GM12878 (cell line): ENCODE data around the gene TMC2. TPM values are rescaled to one million over a fixed set of nuclear protein-coding genes. Genes with fewer than 3 reads are reported as not detected.

Experiments used
- ATAC-seq: fragments of 200-7000 bp; cut with Tn5 transposase; 3 replicates; pipeline ENCODE4 v1.9.1; 2020; ENCODE audit warnings: mild to moderate bottlenecking, moderate library complexity
- BruUV-seq: library from RNA; stranded (reverse); fragments of 400-500 nt; replicated peaks from 2 replicates; lab custom pipeline; 2021; lab: Mats Ljungman, UMichigan
- CTCF ChIA-PET: fragments of 300-600 bp; sonication (Branson Sonifier 250); formaldehyde crosslinking; extraction: SDS; loops from one replicate; lab custom pipeline; 2021; ENCODE audit warnings: inconsistent platforms; lab: Yijun Ruan, JAX
- POLR2A ChIA-PET: fragments of 350-600 bp; formaldehyde crosslinking; extraction: SDS; loops from one replicate; lab custom pipeline; 2021; ENCODE audit warnings: inconsistent platforms; lab: Charles Lee
- RAD21 ChIA-PET: fragments of 300-600 bp; sonication (Branson Sonifier 250); formaldehyde crosslinking; loops from one replicate; lab custom pipeline; 2023; ENCODE audit warnings: antibody characterized with exemption; ENCODE audit not compliant: unreplicated experiment; lab: Charles Lee
- SMC1A ChIA-PET: fragments of 300-600 bp; sonication (Branson Sonifier 250); formaldehyde crosslinking; loops from one replicate; lab custom pipeline; 2023; ENCODE audit not compliant: unreplicated experiment, uncharacterized antibody; lab: Charles Lee
- DNase-seq: peaks from one replicate; pipeline ENCODE4 v3.0.0-alpha.2; 2011; ENCODE audit warnings: low read depth, low spot score
- FAIRE-seq: peaks from 3 replicates; lab custom pipeline; 2011; peaks lifted over from hg19 to GRCh38; lab: Jason Lieb, UNC
- H2AFZ ChIP-seq: 2 replicates; pipeline ENCODE4 v1.6.0; 2011; ENCODE audit warnings: low read depth, low read length, control low read depth; ENCODE audit not compliant: control insufficient read depth
- H3K27ac ChIP-seq: 2 replicates; pipeline ENCODE4 v1.5.1; 2011; ENCODE audit warnings: control low read depth; ENCODE audit not compliant: control insufficient read depth, insufficient read depth
- H3K27me3 ChIP-seq, 2 experiments: replicated peaks in 1 of 2; 2 replicates each; pipeline versions ENCODE4 v1.6.0 to v1.6.1; 2011; ENCODE audit warnings: low read length in 1 of 2; ENCODE audit not compliant: control insufficient read depth in 2 of 2, insufficient read depth in 2 of 2
- H3K36me3 ChIP-seq, 2 experiments: 2 replicates each; pipeline ENCODE4 v1.5.1; 2011; ENCODE audit warnings: low read length in 1 of 2; ENCODE audit not compliant: control insufficient read depth in 2 of 2, insufficient read depth in 2 of 2
- H3K4me1 ChIP-seq: 2 replicates; pipeline ENCODE4 v1.6.1; 2011; ENCODE audit warnings: mild to moderate bottlenecking, low read length, moderate library complexity, mixed read lengths; ENCODE audit not compliant: control insufficient read depth, insufficient read depth
- H3K4me2 ChIP-seq: 2 replicates; pipeline ENCODE4 v1.6.0; 2011; ENCODE audit warnings: control low read depth; ENCODE audit not compliant: control insufficient read depth, insufficient read depth
- H3K4me3 ChIP-seq: fragments of 200-600 bp; sonication (generic); 2 replicates; pipeline ENCODE4 v1.5.1; 2016
- H3K79me2 ChIP-seq: 2 replicates; pipeline ENCODE4 v1.6.0; 2011; ENCODE audit warnings: low read length; ENCODE audit not compliant: control insufficient read depth, insufficient read depth
- H3K9ac ChIP-seq: 2 replicates; pipeline ENCODE4 v1.8.0; 2011; ENCODE audit warnings: low read length, control low read depth, mixed read lengths; ENCODE audit not compliant: control insufficient read depth, insufficient read depth
- H3K9me3 ChIP-seq: replicated peaks from 3 replicates; pipeline ENCODE4 v1.5.1; 2011; ENCODE audit warnings: mild to moderate bottlenecking, low read length; ENCODE audit not compliant: control insufficient read depth, insufficient read depth
- H4K20me1 ChIP-seq: 2 replicates; pipeline ENCODE4 v1.6.0; 2011; ENCODE audit not compliant: control insufficient read depth, insufficient read depth
- CHD1 ChIP-seq: IDR thresholded peaks from 2 replicates; pipeline ENCODE4 v1.6.1; 2012; ENCODE audit warnings: low read depth, low read length, improper control_type of control experiment
- DPF2 ChIP-seq: fragments of 450-650 bp; IDR thresholded peaks from 2 replicates; pipeline ENCODE4 v1.6.1; 2017; ENCODE audit warnings: mild to moderate bottlenecking
- MTA3 ChIP-seq: IDR thresholded peaks from 2 replicates; pipeline ENCODE4 v1.6.1; 2012; ENCODE audit warnings: low read length, inconsistent platforms, borderline replicate concordance
- MYC ChIP-seq: IDR thresholded peaks from 2 replicates; pipeline ENCODE4 v1.6.1; 2011; ENCODE audit warnings: mild to moderate bottlenecking, low read length, moderate library complexity, inconsistent platforms; ENCODE audit not compliant: insufficient read depth, insufficient replicate concordance, insufficient read length, severe bottlenecking
- SIN3A ChIP-seq: IDR thresholded peaks from 2 replicates; pipeline ENCODE4 v1.6.1; 2012; ENCODE audit warnings: low read depth, low read length, improper control_type of control experiment
- WGBS: methylation state at CpG from one replicate; pipeline ENCODE4 v1.1.6; 2016; ENCODE audit warnings: low lambda C conversion rate; ENCODE audit not compliant: insufficient replicate concordance, insufficient coverage; ENCODE audit errors: missing lambda C conversion rate; 5-methylcytosine and 5-hydroxymethylcytosine counted together
- in situ Hi-C: fragments of 300-500 bp; cut with MboI; formaldehyde crosslinking; loops from 9 replicates; pipeline ENCODE4 v1.14.3; 2018; ENCODE audit warnings: mixed read lengths
- intact Hi-C: fragments of 100-400 bp; cut with micrococcal nuclease; formaldehyde crosslinking; loops from one replicate; pipeline ENCODE4 v1.14.2; 2022; ENCODE audit not compliant: unreplicated experiment
- polyA plus RNA-seq, 11 experiments: library from polyadenylated mRNA; depleted of rRNA in 4 of 11; unstranded in 6 of 11; stranded (reverse) in 5 of 11; fragments of >200 nt; fragmentation: Nextera tagmentation in 4 of 11; fragmentation: Illumina TruSeq in 1 of 11; extraction: Ambion mirVana in 4 of 11; extraction: Trizol in 1 of 11; gene quantifications; 1 replicate in 1 of 11; 2 replicates in 10 of 11; pipeline versions ENCODE4 v1.2.1 to v1.2.3, GENCODE V29; 2011 to 2016; ENCODE audit warnings: inconsistent platforms in 2 of 11, missing spikeins in 2 of 11, low read depth in 1 of 11
- total RNA-seq, 4 experiments: library from RNA; depleted of rRNA in 3 of 4; stranded (reverse); fragments of >200 nt in 3 of 4; fragmentation: Illumina TruSeq in 1 of 4; extraction: Trizol in 1 of 4; gene quantifications; 2 replicates each; pipeline versions ENCODE4 v1.2.1 to v1.2.3, GENCODE V29; 2013 to 2021
- TF ChIP-seq, protein P1 (sequence below): fragments of 450-650 bp; IDR thresholded peaks from 2 replicates; pipeline ENCODE4 v1.6.1; 2017; ENCODE audit warnings: antibody characterized with exemption, mild to moderate bottlenecking, moderate library complexity

The TMC2 gene
- total and polyA plus RNA-seq, 10 of the 15 experiments (the other 5 are each of a cell fraction or from before 2014, with no cell fraction given): 0.08 TPM; not detected in 9

- TF ChIP-seq, protein P1, sequence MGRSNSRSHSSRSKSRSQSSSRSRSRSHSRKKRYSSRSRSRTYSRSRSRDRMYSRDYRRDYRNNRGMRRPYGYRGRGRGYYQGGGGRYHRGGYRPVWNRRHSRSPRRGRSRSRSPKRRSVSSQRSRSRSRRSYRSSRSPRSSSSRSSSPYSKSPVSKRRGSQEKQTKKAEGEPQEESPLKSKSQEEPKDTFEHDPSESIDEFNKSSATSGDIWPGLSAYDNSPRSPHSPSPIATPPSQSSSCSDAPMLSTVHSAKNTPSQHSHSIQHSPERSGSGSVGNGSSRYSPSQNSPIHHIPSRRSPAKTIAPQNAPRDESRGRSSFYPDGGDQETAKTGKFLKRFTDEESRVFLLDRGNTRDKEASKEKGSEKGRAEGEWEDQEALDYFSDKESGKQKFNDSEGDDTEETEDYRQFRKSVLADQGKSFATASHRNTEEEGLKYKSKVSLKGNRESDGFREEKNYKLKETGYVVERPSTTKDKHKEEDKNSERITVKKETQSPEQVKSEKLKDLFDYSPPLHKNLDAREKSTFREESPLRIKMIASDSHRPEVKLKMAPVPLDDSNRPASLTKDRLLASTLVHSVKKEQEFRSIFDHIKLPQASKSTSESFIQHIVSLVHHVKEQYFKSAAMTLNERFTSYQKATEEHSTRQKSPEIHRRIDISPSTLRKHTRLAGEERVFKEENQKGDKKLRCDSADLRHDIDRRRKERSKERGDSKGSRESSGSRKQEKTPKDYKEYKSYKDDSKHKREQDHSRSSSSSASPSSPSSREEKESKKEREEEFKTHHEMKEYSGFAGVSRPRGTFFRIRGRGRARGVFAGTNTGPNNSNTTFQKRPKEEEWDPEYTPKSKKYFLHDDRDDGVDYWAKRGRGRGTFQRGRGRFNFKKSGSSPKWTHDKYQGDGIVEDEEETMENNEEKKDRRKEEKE: no peak
These were observed 123.2 kb downstream of the TMC2 start (continued) for GRCh38 chr20:2659547-2659946.

DNA sequence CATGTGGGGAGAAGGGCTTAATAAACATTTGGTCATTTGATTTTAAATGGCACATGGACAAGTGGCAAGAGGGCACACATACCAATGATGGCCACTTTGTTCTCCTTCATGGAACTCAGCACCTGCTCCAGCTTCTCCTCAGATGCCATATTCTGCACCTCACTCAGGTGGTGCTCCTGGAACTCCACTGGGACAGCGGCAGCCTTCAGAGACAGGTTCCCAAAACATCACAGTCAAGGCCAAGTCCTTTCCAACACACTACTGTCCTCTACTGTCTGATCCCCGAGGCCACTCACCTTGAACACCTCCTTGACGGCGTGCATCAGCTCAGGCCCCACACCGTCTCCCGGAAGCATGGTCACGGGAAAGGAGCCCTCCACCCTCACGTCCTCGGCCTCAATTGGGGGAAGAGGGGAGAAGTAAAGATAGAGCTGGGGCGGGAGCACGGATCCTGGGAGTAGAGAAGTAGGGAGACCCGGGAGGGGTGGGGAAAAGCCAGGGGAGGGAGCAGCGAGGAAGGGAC lies 127.1 kb downstream of the TMC2 start:
- H3K27me3 ChIP-seq: no peaks in the 10 kb centered on the region
- TSS peak; percentile 68 for BruUV-seq
- TF ChIP-seq CHD1: no peak
- TF ChIP-seq MTA3: 0 out of 2 replicates have a peak, but pooled peaks have one; percentile 3
- no peak for TF ChIP-seq MYC
- no peak for TF ChIP-seq SIN3A
- no peak for TF ChIP-seq DPF2
- TF ChIP-seq, all 136 proteins: peak for 1

More for the DNA sequence above, 127.1 kb downstream of the TMC2 start:
- Histone ChIP-seq H3K4me1 (peaks cover 3% of the 10 kb centered on the region; the same call in 1 of the 2 replicates), H3K36me3 (peaks cover 3 to 10% of the 10 kb centered on the region in 2 experiments; a peak in 2 of 4 replicates), H4K20me1 (no peaks in the 10 kb centered on the region), H3K4me3 (peak overlapping the region; percentile 100), H3K9me3 (no peaks in the 10 kb centered on the region), H3K79me2 (peaks cover 9% of the 10 kb centered on the region), H3K4me2 (peak overlapping the region; percentile 100), H3K27ac (peak overlapping the region; percentile 81), H3K9ac (peak overlapping the region; percentile 92), H2AFZ (peak overlapping the region; percentile 87)
- intact Hi-C loops: no loop called here
- CTCF ChIA-PET: interaction anchor here (1.3 to 2.2 kb wide), 2 partner anchors 11 to 141 kb away, joined by 3 to 9 read pairs; partner anchors contain the start of gene NOP56
- ATAC-seq: no peak
- 2% methylated on average over 12 of the region's 13 CpGs for WGBS
- no peak for DNase-seq
- RAD21 ChIA-PET: interaction anchor here (1.4 kb wide), 1 partner anchor 11 kb away, joined by 4 read pairs; the partner anchor contains the start of gene NOP56
- POLR2A ChIA-PET: interaction anchor here (5.1 kb wide), 1 partner anchor 9 kb away, joined by 47 read pairs; the partner anchor contains the start of gene NOP56
- SMC1A ChIA-PET: interaction anchor here (3.8 kb wide), 1 partner anchor 10 kb away, joined by 25 read pairs; the partner anchor contains the start of gene NOP56
- FAIRE-seq: no peak
- in situ Hi-C loops: no loop called here
